ENCODE measurements around the gene TGFBR2.

Gene TGFBR2

DNA sequence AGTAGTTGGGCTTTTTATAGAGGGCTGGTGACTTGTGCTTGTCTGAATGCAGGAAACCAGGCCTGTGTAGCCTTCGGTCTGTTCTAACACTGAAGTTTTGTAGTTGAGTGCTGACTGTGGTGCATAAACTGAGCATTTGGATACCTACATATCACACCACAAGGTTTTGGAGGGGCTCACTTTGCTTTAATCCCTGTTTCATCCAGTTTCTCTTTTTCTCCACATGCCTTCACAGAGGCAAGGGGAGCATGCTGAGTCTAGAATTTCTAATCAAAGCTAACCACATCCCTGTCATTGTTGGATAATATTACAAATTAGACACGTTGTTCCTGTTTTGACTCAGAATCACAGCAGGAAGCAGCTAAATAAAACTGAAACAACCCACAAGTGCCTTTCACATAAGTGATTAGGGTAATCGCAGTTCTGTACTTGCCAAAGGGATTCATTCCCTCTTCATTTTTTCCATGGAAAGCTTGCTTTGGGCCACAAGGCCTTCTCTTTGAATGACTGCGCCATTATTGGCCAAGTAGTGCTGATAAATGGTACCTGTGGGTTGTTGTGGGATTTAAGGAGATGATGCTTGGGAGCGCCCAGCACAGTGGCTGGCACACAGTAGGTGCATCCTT, 48.9 kb downstream of the TGFBR2 start:
- Mint-ChIP-seq H3K27me3 (no peaks in the 10 kb centered on the region), H3K4me1 (peaks cover 97% of the 10 kb centered on the region), H3K9me3 (no peaks in the 10 kb centered on the region), H3K36me3 (peaks cover 90% of the 10 kb centered on the region), H3K4me3 (peak overlapping the region; percentile 63), H3K27ac (peak overlapping the region; percentile 98)
- DNase-seq = peak; percentile 58
- CTCF ChIA-PET = interaction anchor here (0.7 to 1.6 kb wide), 7 partner anchors 12 to 613 kb away, joined by 3 to 5 read pairs (median 3); no protein-coding TSS in a partner anchor

- no peak for DNase-seq
- H3K4me1 Mint-ChIP-seq = peaks cover 97% of the 10 kb centered on the region
- peak overlapping the region; percentile 22 for H3K4me3 Mint-ChIP-seq
- no peaks in the 10 kb centered on the region for H3K9me3 Mint-ChIP-seq
- H3K27ac Mint-ChIP-seq = peak overlapping the region; percentile 98
- CTCF ChIA-PET = interaction anchor here (1.4 kb wide), 1 partner anchor 14 kb away, joined by 3 read pairs; no protein-coding TSS in a partner anchor
- H3K27me3 Mint-ChIP-seq = no peaks in the 10 kb centered on the region
- H3K36me3 Mint-ChIP-seq = peaks cover 89% of the 10 kb centered on the region
Observed at GRCh38 chr3:30656624-30657141, 50.3 kb downstream of the TGFBR2 start.

GRCh38 chr3:30657914-30658313, 51.5 kb downstream of the TGFBR2 start:
- H3K27me3 Mint-ChIP-seq = no peaks in the 10 kb centered on the region
- CTCF ChIA-PET = interaction anchor here (1.1 to 2.1 kb wide), 10 partner anchors 15 to 310 kb away, joined by 3 to 9 read pairs (median 4); no protein-coding TSS in a partner anchor
- DNase-seq = peak; percentile 41
- H3K36me3 Mint-ChIP-seq = peaks cover 89% of the 10 kb centered on the region
- H3K27ac Mint-ChIP-seq = peak overlapping the region; percentile 98
- peaks cover 97% of the 10 kb centered on the region for H3K4me1 Mint-ChIP-seq
- no peaks in the 10 kb centered on the region for H3K9me3 Mint-ChIP-seq
- peak overlapping the region; percentile 54 for H3K4me3 Mint-ChIP-seq

GRCh38 chr3:30658328-30659052, 52.1 kb downstream of the TGFBR2 start:
- peak; percentile 66 for DNase-seq
- H3K27me3 Mint-ChIP-seq = no peaks in the 10 kb centered on the region
- CTCF ChIA-PET = interaction anchor here (1.0 to 2.1 kb wide), 13 partner anchors 15 to 616 kb away, joined by 3 to 9 read pairs (median 4); partner anchors contain the start of gene TGFBR2
- H3K36me3 Mint-ChIP-seq = peaks cover 90% of the 10 kb centered on the region
- H3K4me3 Mint-ChIP-seq = peak overlapping the region; percentile 54
- peaks cover 97% of the 10 kb centered on the region for H3K4me1 Mint-ChIP-seq
- no peaks in the 10 kb centered on the region for H3K9me3 Mint-ChIP-seq
- peak overlapping the region; percentile 98 for H3K27ac Mint-ChIP-seq

DNA sequence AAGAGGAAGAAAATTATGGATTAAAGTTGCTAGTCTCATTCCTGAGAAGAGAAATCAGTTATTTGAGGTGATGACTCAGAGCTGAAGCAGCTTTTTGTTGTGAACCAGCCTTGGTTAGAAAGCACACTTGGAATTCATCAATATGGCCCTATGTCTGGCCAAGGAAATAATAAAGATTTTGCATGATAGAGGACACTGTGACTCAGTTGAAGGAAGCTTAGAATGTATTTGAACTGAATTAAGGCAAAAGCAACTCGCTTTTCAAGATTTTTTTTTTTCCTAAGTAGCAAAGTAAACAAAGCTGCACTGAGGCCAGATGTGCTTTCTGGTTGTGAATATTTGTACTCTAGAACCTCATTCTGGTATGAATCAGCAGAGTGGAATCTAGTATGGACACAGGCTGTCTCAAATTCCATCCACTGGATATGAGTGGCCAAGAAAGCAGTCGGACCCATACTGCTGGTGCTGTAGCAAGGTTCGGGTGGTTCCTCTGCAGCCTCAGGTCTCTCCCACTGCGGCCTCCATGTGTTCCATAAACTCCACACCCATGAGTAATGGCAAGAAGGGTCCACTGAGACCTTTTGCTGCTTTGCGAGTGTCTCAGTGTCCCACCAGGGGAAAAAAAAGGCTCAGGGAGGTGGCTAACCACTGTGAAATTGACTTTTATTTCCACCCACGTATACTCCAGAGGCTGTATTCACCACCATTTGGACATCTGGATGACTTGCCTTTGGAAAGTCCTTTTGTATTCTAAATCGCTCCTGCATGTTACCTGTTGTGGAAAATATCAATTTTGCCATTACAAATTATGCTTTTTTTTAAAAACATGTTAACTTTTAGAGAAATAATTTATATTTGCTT, 53.1 kb downstream of the TGFBR2 start:
- H3K36me3 Mint-ChIP-seq = peaks cover 86% of the 10 kb centered on the region
- CTCF ChIA-PET = interaction anchor here (0.9 to 2.1 kb wide), 10 partner anchors 16 to 617 kb away, joined by 3 to 7 read pairs (median 4); partner anchors contain the start of gene TGFBR2
- H3K27ac Mint-ChIP-seq = peak overlapping the region; percentile 98
- no peaks in the 10 kb centered on the region for H3K9me3 Mint-ChIP-seq
- H3K27me3 Mint-ChIP-seq = no peaks in the 10 kb centered on the region
- no peak for DNase-seq
- H3K4me1 Mint-ChIP-seq = peaks cover 97% of the 10 kb centered on the region
- H3K4me3 Mint-ChIP-seq = peak overlapping the region; percentile 54

DNA sequence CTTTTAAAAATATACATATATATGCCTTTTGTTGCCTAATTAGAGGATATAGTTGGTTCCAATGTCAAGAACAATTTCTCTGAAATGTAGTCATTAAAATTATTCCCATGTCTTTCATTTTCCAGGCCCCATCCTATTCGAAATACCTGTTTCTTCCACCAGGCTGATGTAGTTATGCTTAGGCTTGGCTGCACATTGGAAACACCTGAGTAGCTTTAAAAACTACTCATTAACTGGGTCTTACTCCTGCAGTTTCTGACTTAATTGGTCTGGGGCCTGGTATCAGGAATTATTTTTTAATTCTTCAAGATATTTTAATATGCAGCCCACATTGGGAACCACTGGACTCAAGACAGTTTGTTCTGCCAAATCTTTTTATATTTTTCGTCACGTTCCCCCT, 53.7 kb downstream of the TGFBR2 start:
- CTCF ChIA-PET = no interaction called here
- Mint-ChIP-seq H3K4me3 (no peak overlapping the region), H3K27me3 (no peaks in the 10 kb centered on the region), H3K9me3 (no peaks in the 10 kb centered on the region), H3K27ac (peak overlapping the region; percentile 90), H3K4me1 (peaks cover 97% of the 10 kb centered on the region), H3K36me3 (peaks cover 80% of the 10 kb centered on the region)
- DNase-seq = no peak

GRCh38 chr3:30660656-30661055, 54.3 kb downstream of the TGFBR2 start:
- Mint-ChIP-seq H3K9me3 (no peaks in the 10 kb centered on the region), H3K4me1 (peaks cover 97% of the 10 kb centered on the region), H3K36me3 (peaks cover 77% of the 10 kb centered on the region), H3K4me3 (peak overlapping the region; percentile 45), H3K27ac (peak overlapping the region; percentile 90), H3K27me3 (no peaks in the 10 kb centered on the region)
- CTCF ChIA-PET = no interaction called here
- DNase-seq = no peak

DNA sequence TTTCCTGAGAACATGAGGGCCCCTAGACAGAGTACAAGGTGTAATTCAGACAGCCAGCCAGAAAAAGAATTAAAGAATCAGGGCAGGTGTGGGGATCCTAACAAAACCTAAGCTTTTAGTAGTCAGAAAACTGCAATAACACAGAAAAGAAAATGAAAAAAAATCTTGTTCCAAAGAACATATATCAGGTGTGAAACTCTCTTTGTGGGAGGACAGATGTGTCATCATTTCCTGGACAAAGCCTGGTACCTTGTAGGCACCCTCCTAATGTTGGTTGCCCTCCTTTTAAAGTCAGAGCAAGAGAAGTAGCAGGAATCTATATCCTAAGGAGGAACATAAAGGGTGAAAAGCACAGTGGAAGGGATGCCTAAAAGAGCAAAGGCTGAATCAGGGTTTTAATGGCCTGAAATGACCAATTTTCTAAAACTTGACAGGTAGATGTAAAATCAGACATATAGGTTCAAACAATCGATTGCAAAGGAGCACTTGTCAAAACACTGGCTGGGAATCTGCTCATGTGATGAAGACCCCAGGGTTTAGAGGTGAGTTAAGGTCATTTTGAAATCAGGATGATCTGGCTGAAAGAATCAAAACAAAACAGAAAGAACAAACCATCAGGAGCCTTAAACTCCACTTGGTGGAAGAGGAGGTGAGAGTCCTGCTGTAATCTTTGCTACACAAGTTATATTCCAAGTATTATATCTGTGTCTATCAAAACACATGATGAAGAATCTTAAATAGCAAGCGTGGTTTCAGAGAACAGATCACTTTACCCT, 54.9 kb downstream of the TGFBR2 start:
- H3K4me3 Mint-ChIP-seq = peak overlapping the region; percentile 45
- no peaks in the 10 kb centered on the region for H3K9me3 Mint-ChIP-seq
- H3K36me3 Mint-ChIP-seq = peaks cover 70% of the 10 kb centered on the region
- DNase-seq = no peak
- no peaks in the 10 kb centered on the region for H3K27me3 Mint-ChIP-seq
- CTCF ChIA-PET = no interaction called here
- peak overlapping the region; percentile 90 for H3K27ac Mint-ChIP-seq
- H3K4me1 Mint-ChIP-seq = peaks cover 96% of the 10 kb centered on the region

- no peak overlapping the region for H3K4me3 Mint-ChIP-seq
- DNase-seq = no peak
- peak overlapping the region; percentile 90 for H3K27ac Mint-ChIP-seq
- CTCF ChIA-PET = interaction anchor here (1.0 kb wide), 1 partner anchor 34 kb away, joined by 3 read pairs; no protein-coding TSS in a partner anchor
- H3K4me1 Mint-ChIP-seq = peaks cover 93% of the 10 kb centered on the region
- H3K36me3 Mint-ChIP-seq = peaks cover 56% of the 10 kb centered on the region
- H3K27me3 Mint-ChIP-seq = no peaks in the 10 kb centered on the region
- no peaks in the 10 kb centered on the region for H3K9me3 Mint-ChIP-seq
Observed at GRCh38 chr3:30662836-30663235, 56.4 kb downstream of the TGFBR2 start.

DNA sequence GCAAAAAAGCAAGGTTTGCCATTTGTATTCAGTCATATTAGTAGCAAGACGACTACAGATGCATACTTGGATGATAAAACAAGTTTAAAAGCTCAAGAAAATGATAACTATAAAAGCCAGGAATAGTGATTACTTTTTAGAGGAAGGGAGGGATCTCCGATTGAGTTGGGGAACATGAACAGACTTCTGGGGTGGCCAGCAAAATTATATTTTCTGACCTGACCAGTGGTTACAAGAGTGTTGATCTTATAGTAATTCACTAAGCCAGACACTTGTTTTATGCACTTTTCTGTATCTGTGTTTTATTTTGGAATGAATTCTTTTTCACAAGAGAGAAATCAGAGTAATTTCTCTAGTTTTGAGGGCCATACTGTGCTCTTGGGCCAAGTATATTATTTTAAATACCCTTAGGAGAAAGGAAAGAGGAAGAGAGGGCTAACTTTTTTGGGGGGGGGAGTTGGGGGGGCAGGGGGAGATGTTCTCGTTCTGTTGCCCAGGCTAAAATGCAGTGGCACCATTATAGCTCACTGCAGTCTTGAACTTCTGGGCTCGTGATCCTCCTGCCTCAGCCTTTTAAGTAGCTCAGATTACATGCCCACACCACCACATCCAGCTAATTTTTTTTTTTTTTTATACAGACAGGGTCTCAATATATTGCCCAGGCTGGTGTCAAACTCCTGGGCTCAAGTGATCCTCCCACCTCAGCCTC, 57.3 kb downstream of the TGFBR2 start:
- no peaks in the 10 kb centered on the region for H3K27me3 Mint-ChIP-seq
- peaks cover 93% of the 10 kb centered on the region for H3K4me1 Mint-ChIP-seq
- H3K36me3 Mint-ChIP-seq = peaks cover 59% of the 10 kb centered on the region
- no peak for DNase-seq
- H3K9me3 Mint-ChIP-seq = no peaks in the 10 kb centered on the region
- CTCF ChIA-PET = interaction anchor here (1.3 kb wide), 1 partner anchor 29 kb away, joined by 3 read pairs; no protein-coding TSS in a partner anchor
- peak overlapping the region; percentile 36 for H3K4me3 Mint-ChIP-seq
- H3K27ac Mint-ChIP-seq = peak overlapping the region; percentile 90

- Mint-ChIP-seq H3K27ac (peak overlapping the region; percentile 90), H3K4me3 (peak overlapping the region; percentile 58), H3K4me1 (peaks cover 92% of the 10 kb centered on the region), H3K36me3 (peaks cover 59% of the 10 kb centered on the region), H3K9me3 (no peaks in the 10 kb centered on the region), H3K27me3 (no peaks in the 10 kb centered on the region)
- CTCF ChIA-PET = interaction anchor here (1.1 to 1.7 kb wide), 4 partner anchors 24 to 147 kb away, joined by 3 to 4 read pairs (median 3); no protein-coding TSS in a partner anchor
- DNase-seq = peak; percentile 51
Observed at GRCh38 chr3:30664459-30664858, 58.1 kb downstream of the TGFBR2 start.

DNA sequence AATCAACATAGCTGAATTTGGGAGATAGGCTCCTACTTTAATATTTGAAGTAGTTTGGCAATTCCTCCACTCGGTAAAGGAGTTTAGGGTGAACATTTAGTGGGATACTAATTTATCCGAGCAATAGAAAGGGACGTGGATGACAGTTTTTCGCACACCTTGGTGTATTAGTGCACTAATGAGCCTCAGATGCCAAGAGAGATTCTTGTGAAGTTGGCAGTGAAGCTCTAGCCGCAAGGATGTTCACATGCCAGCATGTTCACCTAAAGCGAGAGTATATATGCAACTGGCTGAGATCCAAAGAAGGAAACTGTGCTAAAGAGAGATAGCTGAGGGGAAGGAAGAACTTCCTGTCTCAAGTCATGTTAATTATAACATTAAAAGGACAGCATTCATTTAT, 58.5 kb downstream of the TGFBR2 start:
- H3K36me3 Mint-ChIP-seq = peaks cover 60% of the 10 kb centered on the region
- peak overlapping the region; percentile 58 for H3K4me3 Mint-ChIP-seq
- no peaks in the 10 kb centered on the region for H3K27me3 Mint-ChIP-seq
- H3K4me1 Mint-ChIP-seq = peaks cover 94% of the 10 kb centered on the region
- CTCF ChIA-PET = interaction anchor here (1.1 to 1.7 kb wide), 6 partner anchors 16 to 147 kb away, joined by 3 to 4 read pairs (median 3); no protein-coding TSS in a partner anchor
- no peaks in the 10 kb centered on the region for H3K9me3 Mint-ChIP-seq
- peak; percentile 49 for DNase-seq
- peak overlapping the region; percentile 90 for H3K27ac Mint-ChIP-seq

All from activated naive CD4-positive, alpha-beta T cell treated with anti-CD3 and anti-CD28 coated beads, Interleukin-2, amount 10 ng/mL, durations not matched to agents 7 days and 5 days (primary cell).